Measurements from ENCODE around the gene CDH16.
"Not testable (repeated sequence)": the region's sequence is repeated elsewhere in the genome, so short reads cannot be mapped to it uniquely, and the experiment has no call there.

The CDH16 gene

DNA sequence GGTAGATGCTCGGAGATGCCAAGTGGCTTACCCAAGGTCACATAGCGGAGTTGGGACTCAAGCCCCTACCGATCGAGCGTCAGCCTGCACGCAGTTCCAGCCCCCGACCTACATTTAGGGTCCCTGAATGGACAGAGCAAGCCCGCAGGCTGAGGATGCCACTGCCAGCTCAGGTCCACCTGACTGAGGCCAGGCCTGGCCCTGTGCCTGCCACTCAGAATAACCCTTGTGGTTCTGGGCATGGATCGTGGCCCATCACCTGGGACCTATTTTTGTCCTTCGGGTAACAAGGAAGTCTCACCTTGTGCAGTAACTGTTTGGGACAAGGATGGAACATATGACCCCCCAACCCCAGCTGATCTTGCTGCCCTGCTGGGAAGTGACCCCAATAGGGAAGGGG, 17.1 kb downstream of the CDH16 start:
- TF ChIP-seq, protein P1, sequence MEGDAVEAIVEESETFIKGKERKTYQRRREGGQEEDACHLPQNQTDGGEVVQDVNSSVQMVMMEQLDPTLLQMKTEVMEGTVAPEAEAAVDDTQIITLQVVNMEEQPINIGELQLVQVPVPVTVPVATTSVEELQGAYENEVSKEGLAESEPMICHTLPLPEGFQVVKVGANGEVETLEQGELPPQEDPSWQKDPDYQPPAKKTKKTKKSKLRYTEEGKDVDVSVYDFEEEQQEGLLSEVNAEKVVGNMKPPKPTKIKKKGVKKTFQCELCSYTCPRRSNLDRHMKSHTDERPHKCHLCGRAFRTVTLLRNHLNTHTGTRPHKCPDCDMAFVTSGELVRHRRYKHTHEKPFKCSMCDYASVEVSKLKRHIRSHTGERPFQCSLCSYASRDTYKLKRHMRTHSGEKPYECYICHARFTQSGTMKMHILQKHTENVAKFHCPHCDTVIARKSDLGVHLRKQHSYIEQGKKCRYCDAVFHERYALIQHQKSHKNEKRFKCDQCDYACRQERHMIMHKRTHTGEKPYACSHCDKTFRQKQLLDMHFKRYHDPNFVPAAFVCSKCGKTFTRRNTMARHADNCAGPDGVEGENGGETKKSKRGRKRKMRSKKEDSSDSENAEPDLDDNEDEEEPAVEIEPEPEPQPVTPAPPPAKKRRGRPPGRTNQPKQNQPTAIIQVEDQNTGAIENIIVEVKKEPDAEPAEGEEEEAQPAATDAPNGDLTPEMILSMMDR (IDR thresholded peaks at IDR 0.05; ENCODE audit: extremely low read depth, insufficient read depth, missing control alignments): no peak
- in situ Hi-C loops (cut with MboI; ENCODE audit: low pct_unique_long_range_greater_than_20kb, low sequenced_read_pairs, unreplicated experiment): no loop called here
- DNase-seq (ENCODE audit: low spot score): no peak

DNA sequence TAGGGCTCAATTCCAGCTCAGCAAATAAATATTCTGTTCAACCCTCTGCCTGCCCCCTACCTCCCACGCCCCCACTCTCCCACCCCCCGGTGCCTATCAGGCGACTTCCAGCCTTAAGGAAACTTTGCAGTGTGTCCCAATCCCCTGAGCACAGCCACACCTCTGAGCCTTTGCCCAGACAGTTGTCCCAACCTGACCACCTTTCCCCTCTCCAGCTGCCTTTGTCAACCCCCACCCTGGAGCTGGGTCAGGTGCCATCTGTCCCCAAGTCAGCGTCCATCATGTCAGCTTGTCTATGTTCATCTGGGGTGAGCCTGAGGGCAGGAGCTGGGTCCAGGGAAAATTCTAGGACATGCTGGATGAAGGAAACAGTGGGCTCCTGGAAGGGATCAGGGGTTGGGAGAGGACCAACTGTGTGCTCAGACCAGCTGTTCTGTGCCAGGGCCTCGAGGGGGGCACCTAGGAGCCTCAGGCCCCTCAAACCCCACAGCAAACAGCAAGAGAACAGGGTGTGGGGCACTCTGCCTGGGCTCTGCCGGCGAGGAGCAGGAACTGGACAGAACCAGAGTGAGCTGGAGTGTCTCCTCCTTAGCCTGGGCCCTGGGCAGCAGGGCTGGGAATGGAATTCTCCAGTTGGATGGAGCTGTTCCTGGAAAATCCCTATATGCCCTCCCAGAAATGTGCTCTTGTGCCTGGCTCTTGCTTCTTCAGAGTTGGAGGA, 17.8 kb downstream of the CDH16 start:
- TF ChIP-seq, protein P1 (IDR thresholded peaks at IDR 0.05; ENCODE audit: extremely low read depth, insufficient read depth, missing control alignments): no peak
- DNase-seq (ENCODE audit: low spot score): no peak
- in situ Hi-C loops (cut with MboI; ENCODE audit: low pct_unique_long_range_greater_than_20kb, low sequenced_read_pairs, unreplicated experiment): no loop called here

DNA sequence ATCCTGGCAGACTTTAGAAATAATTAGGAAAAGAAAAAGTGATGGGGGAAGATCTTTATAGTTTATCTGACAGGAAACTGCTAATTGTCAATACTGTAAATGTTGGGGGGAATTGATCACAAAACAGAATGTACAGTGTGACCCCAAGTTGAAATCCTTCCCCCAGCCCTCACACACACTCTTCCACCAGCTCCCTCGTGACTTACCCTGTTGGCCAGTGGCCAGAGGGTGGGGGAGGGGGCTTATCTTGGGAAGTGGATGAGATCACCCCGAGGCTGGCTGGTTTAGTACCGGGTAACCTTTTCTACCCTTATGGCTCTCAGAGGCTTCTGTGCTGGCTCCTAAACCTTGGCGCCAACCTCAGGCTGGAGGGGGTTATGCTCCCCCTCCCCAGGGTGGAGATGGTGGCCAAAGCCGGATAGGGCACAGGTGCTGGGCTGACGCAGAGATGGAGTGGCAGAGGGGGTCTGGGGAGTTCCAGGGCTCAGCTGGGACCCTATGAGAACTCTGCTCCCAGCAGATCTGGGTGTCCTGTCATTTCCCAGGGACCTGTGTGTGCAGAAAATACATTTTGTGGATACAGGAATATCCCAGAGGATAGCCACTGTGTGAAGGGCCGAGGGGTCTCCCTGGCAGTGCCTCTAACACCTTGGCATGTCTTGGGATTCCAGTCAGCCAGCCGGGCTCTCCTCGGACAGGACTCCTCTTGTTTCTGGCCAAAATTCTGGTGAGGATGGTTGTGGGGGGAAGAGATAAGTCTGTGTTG, 18.6 kb downstream of the CDH16 start:
- TF ChIP-seq, protein P1 (IDR thresholded peaks at IDR 0.05; ENCODE audit: extremely low read depth, insufficient read depth, missing control alignments): no peak
- in situ Hi-C loops (cut with MboI; ENCODE audit: low pct_unique_long_range_greater_than_20kb, low sequenced_read_pairs, unreplicated experiment): no loop called here
- no peak for DNase-seq (ENCODE audit: low spot score)

DNA sequence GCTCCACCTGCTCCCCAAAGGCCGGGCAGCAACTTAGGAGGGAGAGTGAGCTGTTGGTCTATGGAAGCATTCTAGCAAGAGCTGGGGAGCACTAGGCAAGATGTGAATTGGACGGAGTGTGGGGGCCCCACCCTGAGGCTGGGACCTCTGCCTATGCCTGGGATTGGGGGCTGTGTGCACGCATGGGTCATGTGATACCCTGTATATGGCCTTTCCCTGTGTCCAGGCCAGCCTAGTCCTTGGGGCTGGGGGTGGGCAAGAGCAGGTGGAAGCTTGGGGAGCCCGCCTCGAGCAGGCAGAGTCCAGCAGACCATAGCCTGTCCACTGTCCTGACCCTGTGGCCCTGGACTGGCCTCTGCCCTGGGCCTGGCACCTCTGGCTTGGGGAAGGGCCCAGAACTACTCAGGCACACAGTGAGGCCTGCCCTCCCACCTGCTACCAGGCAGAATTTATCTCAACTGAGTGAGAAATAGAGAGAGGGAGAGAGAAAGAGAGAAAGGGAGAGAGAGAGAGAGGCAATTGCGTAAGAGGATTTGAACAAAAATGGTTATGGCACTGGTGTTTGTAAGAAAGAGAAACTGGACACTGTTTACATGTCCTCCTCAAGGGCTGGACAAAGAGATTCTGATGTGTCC, 19.3 kb downstream of the CDH16 start:
- TF ChIP-seq, protein P1 (IDR thresholded peaks at IDR 0.05; ENCODE audit: extremely low read depth, insufficient read depth, missing control alignments): no peak
- no peak for DNase-seq (ENCODE audit: low spot score)
- in situ Hi-C loops (cut with MboI; ENCODE audit: low pct_unique_long_range_greater_than_20kb, low sequenced_read_pairs, unreplicated experiment): no loop called here

DNA sequence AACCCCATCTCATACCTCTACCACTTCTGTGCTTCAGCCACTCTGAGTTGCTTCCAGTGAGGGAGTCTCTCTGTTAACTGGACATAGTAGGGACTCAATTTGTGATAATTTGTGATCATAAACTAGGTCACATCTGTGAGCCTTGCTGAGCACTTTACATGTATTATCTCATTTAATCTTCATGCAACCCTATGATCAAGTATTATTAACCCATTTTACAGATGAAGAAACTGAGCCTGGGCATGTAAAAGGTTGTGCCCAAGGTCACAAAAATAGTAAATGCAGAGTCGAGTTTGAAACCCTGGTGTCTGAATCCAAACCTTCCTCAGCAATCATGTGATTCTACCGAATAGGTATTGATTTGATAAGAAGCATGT, 19.8 kb downstream of the CDH16 start:
- TF ChIP-seq, protein P1 (IDR thresholded peaks at IDR 0.05; ENCODE audit: extremely low read depth, insufficient read depth, missing control alignments): no peak
- DNase-seq (ENCODE audit: low spot score): no peak
- in situ Hi-C loops (cut with MboI; ENCODE audit: low pct_unique_long_range_greater_than_20kb, low sequenced_read_pairs, unreplicated experiment): no loop called here

DNA sequence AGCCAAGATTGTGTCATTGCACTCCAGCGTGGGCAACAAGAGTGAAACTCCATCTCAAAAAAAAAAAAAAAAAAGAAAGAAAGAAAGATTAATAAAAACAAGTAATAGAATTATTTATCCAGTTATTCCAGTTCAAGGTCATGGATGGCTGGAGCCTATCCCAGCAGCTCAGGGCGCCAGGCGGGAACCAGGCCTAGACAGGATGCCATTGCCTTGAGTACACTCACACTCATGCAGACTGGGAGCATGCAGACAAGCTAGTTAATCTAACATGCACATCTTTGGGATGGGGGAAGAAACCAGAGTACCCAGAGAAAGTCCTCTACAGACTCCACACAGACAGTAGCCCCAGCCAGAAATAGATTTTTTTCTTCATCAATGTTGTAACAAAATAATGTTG, 20.5 kb downstream of the CDH16 start:
- TF ChIP-seq, protein P1 (IDR thresholded peaks at IDR 0.05; ENCODE audit: extremely low read depth, insufficient read depth, missing control alignments): no peak
- in situ Hi-C loops (cut with MboI; ENCODE audit: low pct_unique_long_range_greater_than_20kb, low sequenced_read_pairs, unreplicated experiment): no loop called here
- DNase-seq (ENCODE audit: low spot score): no peak

DNA sequence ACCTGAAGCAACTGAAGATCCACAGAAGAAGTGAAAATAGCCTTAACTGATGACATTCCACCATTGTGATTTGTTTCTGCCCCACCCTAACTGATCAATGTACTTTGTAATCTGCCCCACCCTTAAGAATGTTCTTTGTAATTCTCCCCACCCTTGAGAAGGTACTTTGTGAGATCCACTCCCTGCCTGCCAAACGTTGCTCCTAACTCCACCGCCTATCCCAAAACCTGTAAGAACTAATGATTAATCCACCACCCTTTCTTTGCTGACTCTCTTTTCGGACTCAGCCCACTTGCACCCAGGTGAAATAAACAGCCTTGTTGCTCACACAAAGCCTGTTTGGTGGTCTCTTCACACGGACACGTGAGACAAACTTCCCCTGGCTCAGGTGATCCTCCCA, 22.0 kb downstream of the CDH16 start:
- in situ Hi-C loops (cut with MboI; ENCODE audit: low pct_unique_long_range_greater_than_20kb, low sequenced_read_pairs, unreplicated experiment); DNase-seq (ENCODE audit: low spot score): not testable (repeated sequence)

Data from GM13977 (cell line).